ENCODE measurements around the gene ST3GAL4.

DNA sequence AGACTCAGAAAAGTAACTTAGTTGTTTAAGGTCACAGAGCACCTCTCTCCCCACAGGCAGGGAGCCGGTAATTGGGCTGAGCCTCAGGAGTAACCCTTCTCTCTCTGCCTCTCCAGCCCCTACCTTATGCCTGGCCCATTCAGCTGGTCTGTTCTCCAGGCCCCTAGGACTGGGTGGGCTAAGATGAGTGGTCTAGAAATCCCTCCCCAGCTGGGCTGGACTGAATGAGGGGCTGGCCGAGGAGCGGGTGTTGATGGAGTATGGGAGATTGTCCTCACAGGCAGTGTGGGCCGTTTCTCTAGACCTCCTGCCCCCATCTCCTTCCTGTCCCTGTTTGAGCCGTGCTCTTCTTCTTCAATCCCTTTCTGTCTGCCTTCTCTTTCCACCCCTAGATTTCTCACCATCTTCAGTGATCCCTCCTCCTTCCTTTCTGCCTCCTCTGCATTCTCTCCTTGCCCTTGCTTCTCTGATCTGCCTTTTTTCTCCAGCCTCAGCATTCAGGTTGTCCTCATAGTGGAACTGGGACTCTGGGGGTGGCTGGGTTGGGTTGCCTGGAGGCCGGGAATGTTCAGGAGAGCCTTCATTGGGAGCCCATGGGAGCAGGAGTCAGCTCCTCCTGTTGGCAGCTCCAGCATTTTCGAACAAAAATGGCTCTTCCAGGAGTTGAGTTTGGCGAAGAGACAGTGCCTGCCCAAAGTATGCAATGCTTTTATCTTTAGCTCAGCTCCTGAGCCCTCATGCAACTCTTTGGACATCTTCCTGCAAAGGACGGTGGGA is 7.6 kb downstream of the ST3GAL4 start:
- TF ChIP-seq ATF1 (CRISPR knock-in tag; IDR thresholded peaks at IDR 0.05), result no peak
- TF ChIP-seq, protein P1, sequence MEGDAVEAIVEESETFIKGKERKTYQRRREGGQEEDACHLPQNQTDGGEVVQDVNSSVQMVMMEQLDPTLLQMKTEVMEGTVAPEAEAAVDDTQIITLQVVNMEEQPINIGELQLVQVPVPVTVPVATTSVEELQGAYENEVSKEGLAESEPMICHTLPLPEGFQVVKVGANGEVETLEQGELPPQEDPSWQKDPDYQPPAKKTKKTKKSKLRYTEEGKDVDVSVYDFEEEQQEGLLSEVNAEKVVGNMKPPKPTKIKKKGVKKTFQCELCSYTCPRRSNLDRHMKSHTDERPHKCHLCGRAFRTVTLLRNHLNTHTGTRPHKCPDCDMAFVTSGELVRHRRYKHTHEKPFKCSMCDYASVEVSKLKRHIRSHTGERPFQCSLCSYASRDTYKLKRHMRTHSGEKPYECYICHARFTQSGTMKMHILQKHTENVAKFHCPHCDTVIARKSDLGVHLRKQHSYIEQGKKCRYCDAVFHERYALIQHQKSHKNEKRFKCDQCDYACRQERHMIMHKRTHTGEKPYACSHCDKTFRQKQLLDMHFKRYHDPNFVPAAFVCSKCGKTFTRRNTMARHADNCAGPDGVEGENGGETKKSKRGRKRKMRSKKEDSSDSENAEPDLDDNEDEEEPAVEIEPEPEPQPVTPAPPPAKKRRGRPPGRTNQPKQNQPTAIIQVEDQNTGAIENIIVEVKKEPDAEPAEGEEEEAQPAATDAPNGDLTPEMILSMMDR (IDR thresholded peaks at IDR 0.05), result no peak
- TF ChIP-seq, protein P2, sequence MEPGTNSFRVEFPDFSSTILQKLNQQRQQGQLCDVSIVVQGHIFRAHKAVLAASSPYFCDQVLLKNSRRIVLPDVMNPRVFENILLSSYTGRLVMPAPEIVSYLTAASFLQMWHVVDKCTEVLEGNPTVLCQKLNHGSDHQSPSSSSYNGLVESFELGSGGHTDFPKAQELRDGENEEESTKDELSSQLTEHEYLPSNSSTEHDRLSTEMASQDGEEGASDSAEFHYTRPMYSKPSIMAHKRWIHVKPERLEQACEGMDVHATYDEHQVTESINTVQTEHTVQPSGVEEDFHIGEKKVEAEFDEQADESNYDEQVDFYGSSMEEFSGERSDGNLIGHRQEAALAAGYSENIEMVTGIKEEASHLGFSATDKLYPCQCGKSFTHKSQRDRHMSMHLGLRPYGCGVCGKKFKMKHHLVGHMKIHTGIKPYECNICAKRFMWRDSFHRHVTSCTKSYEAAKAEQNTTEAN (CRISPR knock-in tag; IDR thresholded peaks at IDR 0.05), result no peak
- no peak for TF ChIP-seq SMAD3 (CRISPR knock-in tag; IDR thresholded peaks at IDR 0.05; ENCODE audit: borderline replicate concordance)
- TF ChIP-seq CREB1 (CRISPR knock-in tag; IDR thresholded peaks at IDR 0.05), result no peak
- no peak for TF ChIP-seq SOX15 (CRISPR knock-in tag; IDR thresholded peaks at IDR 0.05)
- TF ChIP-seq, protein P3, sequence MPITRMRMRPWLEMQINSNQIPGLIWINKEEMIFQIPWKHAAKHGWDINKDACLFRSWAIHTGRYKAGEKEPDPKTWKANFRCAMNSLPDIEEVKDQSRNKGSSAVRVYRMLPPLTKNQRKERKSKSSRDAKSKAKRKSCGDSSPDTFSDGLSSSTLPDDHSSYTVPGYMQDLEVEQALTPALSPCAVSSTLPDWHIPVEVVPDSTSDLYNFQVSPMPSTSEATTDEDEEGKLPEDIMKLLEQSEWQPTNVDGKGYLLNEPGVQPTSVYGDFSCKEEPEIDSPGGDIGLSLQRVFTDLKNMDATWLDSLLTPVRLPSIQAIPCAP (CRISPR knock-in tag; IDR thresholded peaks at IDR 0.05), result no peak
- TF ChIP-seq, protein P4, sequence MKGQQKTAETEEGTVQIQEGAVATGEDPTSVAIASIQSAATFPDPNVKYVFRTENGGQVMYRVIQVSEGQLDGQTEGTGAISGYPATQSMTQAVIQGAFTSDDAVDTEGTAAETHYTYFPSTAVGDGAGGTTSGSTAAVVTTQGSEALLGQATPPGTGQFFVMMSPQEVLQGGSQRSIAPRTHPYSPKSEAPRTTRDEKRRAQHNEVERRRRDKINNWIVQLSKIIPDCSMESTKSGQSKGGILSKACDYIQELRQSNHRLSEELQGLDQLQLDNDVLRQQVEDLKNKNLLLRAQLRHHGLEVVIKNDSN (CRISPR knock-in tag; IDR thresholded peaks at IDR 0.05), result no peak
- TF ChIP-seq JUN (CRISPR knock-in tag; IDR thresholded peaks at IDR 0.05), result no peak
- TF ChIP-seq TP53 (CRISPR knock-in tag; IDR thresholded peaks at IDR 0.05), result no peak
- no peak for TF ChIP-seq ZNF396 (CRISPR knock-in tag; IDR thresholded peaks at IDR 0.05; ENCODE audit: borderline replicate concordance)
- TF ChIP-seq, protein P5, sequence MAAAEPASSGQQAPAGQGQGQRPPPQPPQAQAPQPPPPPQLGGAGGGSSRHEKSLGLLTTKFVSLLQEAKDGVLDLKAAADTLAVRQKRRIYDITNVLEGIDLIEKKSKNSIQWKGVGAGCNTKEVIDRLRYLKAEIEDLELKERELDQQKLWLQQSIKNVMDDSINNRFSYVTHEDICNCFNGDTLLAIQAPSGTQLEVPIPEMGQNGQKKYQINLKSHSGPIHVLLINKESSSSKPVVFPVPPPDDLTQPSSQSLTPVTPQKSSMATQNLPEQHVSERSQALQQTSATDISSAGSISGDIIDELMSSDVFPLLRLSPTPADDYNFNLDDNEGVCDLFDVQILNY (CRISPR knock-in tag; IDR thresholded peaks at IDR 0.05), result no peak
